ENCODE measurements around the gene TRPM8. TPM values are rescaled to one million over a fixed set of nuclear protein-coding genes. Genes with fewer than 3 reads are reported as not detected.
A peak's percentile ranks its signal among the peaks of the same experiment; 100 is the strongest.

TRPM8 gene
- total RNA-seq, 1 donor from 2014 or later: not detected

DNA sequence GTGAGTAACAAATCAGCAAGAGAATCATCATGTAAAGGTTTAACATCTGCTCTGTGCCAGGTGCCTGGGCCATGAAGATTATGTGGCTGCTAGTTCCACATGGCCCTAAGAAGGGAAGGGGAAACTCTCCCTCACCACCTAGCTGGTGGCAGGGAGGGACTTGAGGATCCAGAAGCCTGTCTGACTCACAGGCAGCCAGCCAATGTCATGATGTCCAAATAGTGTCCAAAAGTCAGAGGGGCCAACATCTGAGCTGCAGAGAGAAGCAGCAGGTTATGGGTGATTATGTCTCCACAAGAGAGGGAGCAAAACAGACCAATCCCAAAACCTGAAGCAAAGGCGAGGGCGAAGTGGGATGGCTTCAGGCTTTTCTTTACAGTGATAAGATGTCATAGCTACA lies 71.4 kb downstream of the TRPM8 start:
- Mint-ChIP-seq H3K27ac (no peak overlapping the region), H3K27me3 (peaks cover 35% of the 10 kb centered on the region)

DNA sequence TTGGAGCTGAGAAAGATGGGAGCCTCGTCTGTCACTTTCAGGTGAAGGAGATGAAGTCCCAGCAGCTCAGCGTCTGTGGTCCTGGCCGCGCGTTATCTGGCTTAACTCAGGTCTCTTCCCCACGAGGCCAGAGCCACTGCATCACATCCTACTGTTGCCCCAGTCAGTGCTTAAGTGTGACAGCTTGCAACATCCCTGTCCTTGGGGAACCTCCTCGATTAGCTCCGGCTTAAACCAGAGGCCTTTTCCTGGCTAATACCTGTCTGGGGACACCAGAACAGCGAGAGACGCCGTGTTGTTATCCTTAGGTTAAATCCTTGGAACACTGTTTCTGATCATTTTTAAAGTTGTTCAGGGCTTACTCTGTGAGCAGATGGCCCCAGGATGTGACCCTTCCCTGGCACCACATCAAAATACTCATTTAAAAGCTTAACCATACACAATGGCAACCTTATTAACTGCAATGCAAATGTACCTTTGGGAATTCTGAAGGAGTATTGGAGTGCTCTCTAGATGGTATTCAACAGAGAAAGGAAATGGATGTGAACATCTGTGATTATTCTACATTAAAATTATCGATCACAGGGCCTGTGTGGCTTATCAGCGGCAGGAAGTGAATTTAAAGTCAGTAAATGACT lies 72.2 kb downstream of the TRPM8 start:
- ChIA-PET POLR2A (no interaction called here), CTCF (no interaction called here)
- no peak for DNase-seq
- peaks cover 34% of the 10 kb centered on the region for H3K27me3 Mint-ChIP-seq
- peaks cover 7% of the 10 kb centered on the region for H3K9me3 Mint-ChIP-seq
- H3K4me3 Mint-ChIP-seq: no peak overlapping the region
- H3K36me3 Mint-ChIP-seq (ENCODE audit: low read depth): no peaks in the 10 kb centered on the region
- no peak for TF ChIP-seq CTCF (IDR thresholded peaks at IDR 0.05)
- no peak overlapping the region for H3K27ac Mint-ChIP-seq
- ATAC-seq (ENCODE audit: low read depth): no peak
- peaks cover 10% of the 10 kb centered on the region for H3K4me1 Mint-ChIP-seq
- intact Hi-C loops (cut with micrococcal nuclease): no loop called here

More for the DNA sequence above, 71.4 kb downstream of the TRPM8 start:
- intact Hi-C loops (cut with micrococcal nuclease): no loop called here
- ChIA-PET POLR2A (no interaction called here), CTCF (no interaction called here)
- Mint-ChIP-seq H3K36me3 (ENCODE audit: low read depth) (no peaks in the 10 kb centered on the region), H3K4me3 (no peak overlapping the region), H3K9me3 (peaks cover 7% of the 10 kb centered on the region), H3K4me1 (peaks cover 10% of the 10 kb centered on the region)
- no peak for TF ChIP-seq CTCF (IDR thresholded peaks at IDR 0.05)
- DNase-seq: no peak
- no peak for ATAC-seq (ENCODE audit: low read depth)

GRCh38 chr2:233990261-233990798 lies 73.2 kb downstream of the TRPM8 start:
- POLR2A ChIA-PET: interaction anchor here (0.6 kb wide), 1 partner anchor 224 kb away, joined by 6 read pairs; no protein-coding TSS in a partner anchor
- Mint-ChIP-seq H3K27me3 (peaks cover 28% of the 10 kb centered on the region), H3K36me3 (ENCODE audit: low read depth) (no peaks in the 10 kb centered on the region), H3K4me1 (peaks cover 10% of the 10 kb centered on the region), H3K4me3 (no peak overlapping the region), H3K27ac (no peak overlapping the region), H3K9me3 (peaks cover 7% of the 10 kb centered on the region)
- ATAC-seq (ENCODE audit: low read depth) (peak; percentile 79), DNase-seq (no peak)
- no peak for TF ChIP-seq CTCF (IDR thresholded peaks at IDR 0.05)
- intact Hi-C loops (cut with micrococcal nuclease): no loop called here
- CTCF ChIA-PET: no interaction called here

GRCh38 chr2:233991196-233991595 lies 74.0 kb downstream of the TRPM8 start:
- no peak for TF ChIP-seq CTCF (IDR thresholded peaks at IDR 0.05)
- H3K36me3 Mint-ChIP-seq (ENCODE audit: low read depth): no peaks in the 10 kb centered on the region
- DNase-seq (no peak), ATAC-seq (ENCODE audit: low read depth) (no peak)
- H3K9me3 Mint-ChIP-seq: peaks cover 7% of the 10 kb centered on the region
- ChIA-PET POLR2A (no interaction called here), CTCF (no interaction called here)
- H3K4me1 Mint-ChIP-seq: peaks cover 12% of the 10 kb centered on the region
- H3K27ac Mint-ChIP-seq: no peak overlapping the region
- intact Hi-C loops (cut with micrococcal nuclease): no loop called here
- no peak overlapping the region for H3K4me3 Mint-ChIP-seq
- H3K27me3 Mint-ChIP-seq: peaks cover 28% of the 10 kb centered on the region

DNA sequence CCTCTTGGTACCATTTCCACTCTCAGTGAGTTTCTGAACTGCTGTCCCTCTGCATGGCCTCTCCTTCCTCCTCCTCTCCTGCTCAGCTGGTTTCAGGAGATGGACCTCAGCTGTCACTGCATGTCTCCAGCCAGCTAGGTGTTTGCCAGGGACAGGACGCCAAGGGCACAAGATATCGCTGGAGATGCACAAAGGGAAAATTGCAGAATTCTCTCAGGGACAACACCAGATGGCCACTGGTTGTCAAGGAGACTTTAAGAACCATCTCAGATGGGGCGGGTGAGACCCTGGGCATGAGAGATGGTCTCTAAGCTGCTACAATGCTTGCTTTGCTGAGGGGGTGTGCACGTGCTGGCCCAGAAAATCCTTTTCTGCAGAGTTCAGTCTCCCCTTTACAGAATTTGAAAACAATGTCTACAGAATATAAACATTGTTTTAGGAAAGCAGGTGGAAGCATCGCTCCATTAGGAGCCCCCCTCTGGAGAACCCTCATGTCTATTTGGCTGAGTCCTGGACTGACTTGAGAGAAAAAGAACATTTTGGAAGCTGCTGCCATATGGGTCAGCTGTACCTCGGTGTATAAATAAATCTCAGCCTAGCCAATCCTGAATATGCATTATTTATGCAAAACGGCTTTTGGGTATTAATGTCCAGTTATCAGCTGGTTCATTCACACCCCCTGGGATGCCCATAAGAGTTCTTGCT lies 75.5 kb downstream of the TRPM8 start:
- intact Hi-C loops (cut with micrococcal nuclease): no loop called here
- no peak for ATAC-seq (ENCODE audit: low read depth)
- POLR2A ChIA-PET: no interaction called here
- no peak overlapping the region for H3K4me3 Mint-ChIP-seq
- peaks cover 7% of the 10 kb centered on the region for H3K9me3 Mint-ChIP-seq
- peaks cover 13% of the 10 kb centered on the region for H3K4me1 Mint-ChIP-seq
- no peak for TF ChIP-seq CTCF (IDR thresholded peaks at IDR 0.05)
- no peak for DNase-seq
- no peaks in the 10 kb centered on the region for H3K36me3 Mint-ChIP-seq (ENCODE audit: low read depth)
- H3K27me3 Mint-ChIP-seq: peaks cover 28% of the 10 kb centered on the region
- no peak overlapping the region for H3K27ac Mint-ChIP-seq
- CTCF ChIA-PET: interaction anchor here (0.9 kb wide), 1 partner anchor 15 kb away, joined by 3 read pairs; no protein-coding TSS in a partner anchor
